ENCODE measurements around the gene GPR37.

DNA sequence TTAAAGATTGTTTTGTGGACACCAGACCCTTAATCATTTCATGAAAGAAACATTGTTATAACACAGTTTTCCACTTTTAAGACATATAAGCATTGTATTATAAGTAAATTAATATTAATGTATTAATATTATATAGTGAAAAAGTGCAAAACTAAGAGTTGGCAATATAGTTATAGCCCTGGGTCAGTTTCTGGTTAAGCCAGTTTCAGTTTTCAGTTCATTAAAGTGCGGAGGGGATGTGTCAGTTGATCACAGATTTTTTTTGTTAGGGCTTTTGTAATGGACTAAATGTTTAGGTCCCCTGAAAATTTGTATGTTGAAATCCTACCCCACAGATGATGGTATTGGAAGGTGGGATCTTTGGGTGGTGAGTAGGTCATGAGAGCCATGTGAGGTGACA, 45.7 kb upstream of the GPR37 start:
- TF ChIP-seq CTCF (IDR thresholded peaks at IDR 0.05), result no peak
- TF ChIP-seq POLR2A (IDR thresholded peaks at IDR 0.05), result no peak

Measured in Peyer's patch (tissue), 4 donors.